H1 (cell line): ENCODE measurements around the gene MTR. TPM values are rescaled to one million over a fixed set of nuclear protein-coding genes. Genes with fewer than 3 reads are reported as not detected.

Experiments
- BACH1 ChIP-seq: IDR thresholded peaks from 2 replicates; pipeline ENCODE4 v1.6.1; 2012; ENCODE audit warnings: low read length, improper control_type of control experiment
- CHD1 ChIP-seq: IDR thresholded peaks from 2 replicates; pipeline ENCODE4 v1.6.1; 2012; ENCODE audit warnings: low read depth, low read length, improper control_type of control experiment
- CHD2 ChIP-seq: IDR thresholded peaks from 2 replicates; pipeline ENCODE4 v1.6.1; 2012; ENCODE audit warnings: low read length, improper control_type of control experiment
- CREB1 ChIP-seq: IDR thresholded peaks from 2 replicates; pipeline ENCODE4 v1.6.1; 2012; ENCODE audit warnings: inconsistent platforms
- CTCF ChIP-seq, 3 experiments: IDR thresholded peaks; 1 replicate in 2 of 3; 2 replicates in 1 of 3; pipeline versions ENCODE4 v1.5.1 to v1.6.1; 2011; ENCODE audit warnings: low read length in 3 of 3, mild to moderate bottlenecking in 3 of 3, inconsistent platforms in 2 of 3, low read depth in 1 of 3, moderate library complexity in 1 of 3; ENCODE audit not compliant: insufficient read depth in 1 of 3; ENCODE audit errors: control extremely low read depth in 1 of 3
- JUN ChIP-seq: IDR thresholded peaks from 2 replicates; pipeline ENCODE4 v1.6.1; 2011; ENCODE audit warnings: low read depth, mild to moderate bottlenecking, improper control_type of control experiment, low read length
- KDM1A ChIP-seq: fragments of 200-600, 300-600 bp; sonication (generic); IDR thresholded peaks from 2 replicates; pipeline ENCODE4 v1.7.1; 2016; ENCODE audit warnings: mild to moderate bottlenecking, low read length, borderline replicate concordance
- SIN3A ChIP-seq, 2 experiments: IDR thresholded peaks in 1 of 2; conservative IDR thresholded peaks in 1 of 2; 2 replicates each; pipeline ENCODE4 v1.6.1; 2011 to 2012; ENCODE audit warnings: low read length in 2 of 2, improper control_type of control experiment in 1 of 2, low read depth in 1 of 2, mild to moderate bottlenecking in 1 of 2
- polyA plus RNA-seq, 7 experiments: library from polyadenylated mRNA; depleted of rRNA in 3 of 7; stranded (reverse) in 5 of 7; unstranded in 2 of 7; fragments of >200 nt in 5 of 7; fragments of 200-250 nt in 2 of 7; gene quantifications; 1 replicate in 5 of 7; 2 replicates in 1 of 7; 4 replicates in 1 of 7; pipeline versions ENCODE4 v1.2.1 to v1.2.3, GENCODE V29; 2011 to 2013; ENCODE audit warnings: missing spikeins in 2 of 7, mixed read lengths in 2 of 7
- total RNA-seq: library from RNA; stranded (reverse); fragmentation: NEBNext Ultra II Directional; extraction: Animal tissue kit (Norgen Biotek cat#: 25700); gene quantifications from 2 replicates; pipeline ENCODE4 v1.2.1, GENCODE V29; 2021

Gene MTR
- total and polyA plus RNA-seq, 2 of the 8 experiments (the other 6 are each of a cell fraction or from before 2014, with no cell fraction given) = 4.8 to 27.4 TPM

- TF ChIP-seq SIN3A (conservative IDR thresholded peaks at IDR 0.05 in 1 of 2, IDR thresholded peaks at IDR 0.05 in 1 of 2; ENCODE audit: low read depth in 1 of 2, low read length in 2 of 2) (no peak), CHD2 (no peak), CHD1 (no peak), CREB1 (no peak), CTCF (IDR thresholded peaks at IDR 0.05; ENCODE audit: control extremely low read depth in 1 of 3, insufficient read depth in 1 of 3, low read depth in 1 of 3, low read length in 3 of 3) (no peak), KDM1A (no peak), JUN (no peak), BACH1 (no peak)
These were observed 153.3 kb downstream of the MTR start (continued) for GRCh38 chr1:236948381-236948780.
